Hepatocyte (in vitro differentiated cells): Measurements from ENCODE around the gene SESN3. TPM values are rescaled to one million over a fixed set of nuclear protein-coding genes. Genes with fewer than 3 reads are reported as not detected.

Experiments
- DNase-seq: peaks from one replicate; pipeline ENCODE4 v3.0.0-alpha.2; 2016; ENCODE audit warnings: low spot score
- H2AFZ ChIP-seq: fragments of 200-600 bp; sonication (generic); 2 replicates; pipeline ENCODE4 v1.6.0; 2016; ENCODE audit warnings: antibody characterized with exemption, mild to moderate bottlenecking
- H3K27ac ChIP-seq: fragments of 200-600 bp; sonication (generic); 2 replicates; pipeline ENCODE4 v1.5.1; 2016; ENCODE audit warnings: mild to moderate bottlenecking
- H3K27me3 ChIP-seq: fragments of 200-600 bp; sonication (generic); 2 replicates; pipeline ENCODE4 v1.6.1; 2016
- H3K36me3 ChIP-seq: fragments of 200-600 bp; sonication (generic); replicated peaks from 2 replicates; pipeline ENCODE4 v1.5.1; 2016; ENCODE audit warnings: low read depth; ENCODE audit not compliant: insufficient read depth
- H3K4me1 ChIP-seq: fragments of 200-600 bp; sonication (generic); 2 replicates; pipeline ENCODE4 v1.5.1; 2016; ENCODE audit warnings: mild to moderate bottlenecking, moderate library complexity; ENCODE audit not compliant: insufficient read depth
- H3K4me2 ChIP-seq: fragments of 200-600 bp; sonication (generic); 2 replicates; pipeline ENCODE4 v1.6.0; 2016
- H3K4me3 ChIP-seq: fragments of 200-600 bp; sonication (generic); 2 replicates; pipeline ENCODE4 v1.5.1; 2016; ENCODE audit warnings: mild to moderate bottlenecking
- H3K79me2 ChIP-seq: fragments of 200-600 bp; sonication (generic); 2 replicates; pipeline ENCODE4 v1.6.0; 2017; ENCODE audit warnings: mild to moderate bottlenecking
- H3K9me2 ChIP-seq: fragments of 200-600 bp; sonication (generic); replicated peaks from 2 replicates; pipeline ENCODE4 v1.6.0; 2017; ENCODE audit warnings: mild to moderate bottlenecking; ENCODE audit not compliant: insufficient read depth
- H3K9me3 ChIP-seq: fragments of 200-600 bp; sonication (generic); 2 replicates; pipeline ENCODE4 v1.5.1; 2016; ENCODE audit warnings: low read depth, mild to moderate bottlenecking
- H4K20me1 ChIP-seq: fragments of 200-600 bp; sonication (generic); 2 replicates; pipeline ENCODE4 v1.6.0; 2016; ENCODE audit warnings: mild to moderate bottlenecking; ENCODE audit not compliant: insufficient read depth, poor library complexity, severe bottlenecking
- CTCF ChIP-seq: fragments of 200-600 bp; sonication (generic); IDR thresholded peaks from 2 replicates; pipeline ENCODE4 v1.5.1; 2016; ENCODE audit warnings: antibody characterized with exemption, mild to moderate bottlenecking; ENCODE audit not compliant: poor library complexity
- EZH2 ChIP-seq: fragments of 200-600 bp; sonication (generic); IDR thresholded peaks from 2 replicates; pipeline ENCODE4 v1.6.1; 2016; ENCODE audit warnings: antibody characterized with exemption, mild to moderate bottlenecking, borderline replicate concordance
- EZH2phosphoT487 ChIP-seq: fragments of 200-600 bp; sonication (generic); IDR thresholded peaks from one replicate; pipeline ENCODE4 v1.6.1; 2018; ENCODE audit warnings: antibody characterized with exemption, mild to moderate bottlenecking, low read depth, moderate library complexity; ENCODE audit not compliant: unreplicated experiment, severe bottlenecking
- WGBS: methylation state at CpG from one replicate; pipeline ENCODE4 v1.1.6; 2016; ENCODE audit warnings: low lambda C conversion rate; ENCODE audit errors: missing lambda C conversion rate; 5-methylcytosine and 5-hydroxymethylcytosine counted together
- polyA plus RNA-seq: library from polyadenylated mRNA; unstranded; fragments of >200 nt; fragmentation: Nextera tagmentation; extraction: Ambion mirVana; gene quantifications from 2 replicates; pipeline ENCODE4 v1.2.1, GENCODE V29; 2016
- total RNA-seq: library from RNA; depleted of rRNA; stranded (reverse); fragments of >200 nt; gene quantifications from 2 replicates; pipeline ENCODE4 v1.2.3, GENCODE V29; 2014

Gene SESN3
- total and polyA plus RNA-seq, 2 experiments from 2014 or later: 8.1 to 107 TPM

GRCh38 chr11:95182397-95182796, 48.6 kb downstream of the SESN3 start:
- Histone ChIP-seq H3K4me2 (no peak overlapping the region), H3K36me3 (peaks cover 7% of the 10 kb centered on the region), H3K79me2 (peaks cover 34% of the 10 kb centered on the region), H3K9me3 (no peaks in the 10 kb centered on the region), H3K4me1 (no peaks in the 10 kb centered on the region), H4K20me1 (peaks cover 11% of the 10 kb centered on the region), H3K27me3 (no peaks in the 10 kb centered on the region), H3K9me2 (no peaks in the 10 kb centered on the region), H2AFZ (no peak overlapping the region), H3K4me3 (no peak overlapping the region), H3K27ac (no peak overlapping the region)
- TF ChIP-seq EZH2phosphoT487 (no peak), EZH2 (no peak), CTCF (no peak)
- WGBS: 98% methylated on average over 2 of the region's 2 CpGs
- no peak for DNase-seq

- Histone ChIP-seq H4K20me1 (peaks cover 3% of the 10 kb centered on the region), H3K27ac (no peak overlapping the region), H3K27me3 (no peaks in the 10 kb centered on the region), H3K9me3 (no peaks in the 10 kb centered on the region), H3K4me3 (no peak overlapping the region), H2AFZ (no peak overlapping the region), H3K79me2 (peaks cover 13% of the 10 kb centered on the region), H3K36me3 (peaks cover 7% of the 10 kb centered on the region), H3K4me2 (no peak overlapping the region), H3K4me1 (no peaks in the 10 kb centered on the region), H3K9me2 (no peaks in the 10 kb centered on the region)
- WGBS: 76% methylated on average over 4 of the region's 4 CpGs
- DNase-seq: no peak
- TF ChIP-seq EZH2: no peak
- no peak for TF ChIP-seq EZH2phosphoT487
- TF ChIP-seq CTCF: no peak
These were observed 55.1 kb downstream of the SESN3 start for GRCh38 chr11:95175818-95176380.

- WGBS: 97% methylated on average over 5 of the region's 5 CpGs
- TF ChIP-seq EZH2phosphoT487 (no peak), EZH2 (no peak), CTCF (no peak)
- Histone ChIP-seq H2AFZ (no peak overlapping the region), H3K9me3 (no peaks in the 10 kb centered on the region), H4K20me1 (no peaks in the 10 kb centered on the region), H3K9me2 (no peaks in the 10 kb centered on the region), H3K4me2 (no peak overlapping the region), H3K36me3 (peaks cover 1% of the 10 kb centered on the region), H3K27ac (no peak overlapping the region), H3K4me3 (no peak overlapping the region), H3K4me1 (no peaks in the 10 kb centered on the region), H3K79me2 (no peaks in the 10 kb centered on the region), H3K27me3 (no peaks in the 10 kb centered on the region)
- DNase-seq: no peak
These were observed 60.7 kb downstream of the SESN3 start for GRCh38 chr11:95170294-95170693.

GRCh38 chr11:95166781-95167180, 64.2 kb downstream of the SESN3 start:
- Histone ChIP-seq H3K9me3 (no peaks in the 10 kb centered on the region), H3K36me3 (no peaks in the 10 kb centered on the region), H3K27me3 (no peaks in the 10 kb centered on the region), H3K27ac (no peak overlapping the region), H4K20me1 (no peaks in the 10 kb centered on the region), H3K4me1 (no peaks in the 10 kb centered on the region), H3K79me2 (no peaks in the 10 kb centered on the region), H3K9me2 (no peaks in the 10 kb centered on the region), H3K4me3 (no peak overlapping the region), H2AFZ (no peak overlapping the region), H3K4me2 (no peak overlapping the region)
- DNase-seq: no peak
- TF ChIP-seq CTCF (no peak), EZH2 (no peak), EZH2phosphoT487 (no peak)
- 97% methylated on average over 2 of the region's 2 CpGs for WGBS
